GM21529 (cell line): ENCODE measurements around the gene MAP2K5.

Experiments
- ATAC-seq: cut with Tn5 transposase; IDR thresholded peaks from one replicate; pipeline ENCODE4 v1.9.1; 2021; ENCODE audit not compliant: unreplicated experiment

Gene MAP2K5

DNA sequence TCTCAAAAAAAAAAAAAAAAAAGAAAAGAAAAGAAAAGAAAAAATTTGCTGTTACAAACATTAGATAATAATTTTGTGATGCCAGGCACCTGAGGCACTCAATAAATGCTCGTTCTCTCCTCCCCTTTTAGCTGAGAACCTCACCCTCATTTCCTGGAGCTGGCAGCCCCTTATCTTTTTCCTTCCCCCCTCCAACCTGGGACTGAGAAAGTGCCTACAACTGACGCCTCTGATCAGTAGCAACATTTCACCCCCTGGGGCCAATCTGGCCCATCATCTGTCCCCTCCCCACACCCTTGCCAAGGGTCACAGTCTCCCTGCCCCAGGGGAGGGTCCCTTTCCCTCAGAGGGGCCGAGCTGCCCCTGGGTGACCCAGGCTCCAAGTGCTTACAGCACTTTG lies 309.9 kb downstream of the MAP2K5 start:
- no peak for ATAC-seq

DNA sequence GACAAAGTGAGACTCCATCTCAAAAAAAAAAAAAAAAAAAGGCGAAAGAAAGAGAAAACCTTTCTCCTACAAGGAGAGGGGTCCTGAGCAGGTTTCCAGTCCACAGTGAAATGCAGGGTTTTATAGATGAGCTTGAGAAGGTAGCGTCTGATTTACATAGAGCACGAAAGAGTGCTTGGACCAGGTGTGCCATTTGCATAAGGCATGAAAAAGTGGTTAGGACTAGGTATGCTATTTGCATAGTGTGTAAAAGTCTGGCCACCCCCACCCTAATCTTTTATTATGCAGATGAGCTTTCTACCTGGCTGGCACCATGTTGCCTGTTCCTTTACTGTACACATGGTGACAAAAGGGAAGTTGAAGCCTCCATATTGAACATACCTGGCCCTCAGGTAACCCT lies 311.0 kb downstream of the MAP2K5 start:
- ATAC-seq: no peak

DNA sequence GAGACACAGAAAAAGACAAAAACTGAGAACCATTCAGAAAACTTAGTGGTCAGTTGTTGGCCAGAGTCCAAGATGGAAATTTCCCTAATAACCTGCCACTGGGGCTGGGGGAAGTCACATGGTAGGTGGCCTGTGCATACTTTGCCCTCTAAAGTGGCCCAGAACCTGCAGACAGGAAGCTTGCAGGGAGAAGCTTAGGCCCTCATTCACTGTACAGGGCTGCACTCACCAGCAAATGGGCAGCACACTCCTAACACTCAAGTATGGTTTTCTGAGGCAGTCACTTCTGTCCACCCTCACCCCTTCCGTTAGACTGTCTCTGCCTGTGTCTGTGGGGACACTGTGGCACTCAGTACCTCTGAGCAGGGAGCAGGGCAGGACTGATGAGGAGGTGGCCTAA lies 311.9 kb downstream of the MAP2K5 start:
- no peak for ATAC-seq

GRCh38 chr15:67855842-67856241 lies 313.3 kb downstream of the MAP2K5 start:
- ATAC-seq: no peak
